H1 (cell line): ENCODE results near the gene MCM9. TPM values are rescaled to one million over a fixed set of nuclear protein-coding genes. Genes with fewer than 3 reads are reported as not detected.

Source experiments
- CTCF ChIA-PET: fragments of 300-600 bp; sonication (Branson Sonifier 250); formaldehyde crosslinking; loops from one replicate; lab custom pipeline; 2021; ENCODE audit not compliant: partially characterized antibody; lab: Charles Lee
- POLR2A ChIA-PET: fragments of 300-600 bp; sonication (Branson Sonifier 250); formaldehyde crosslinking; loops from one replicate; lab custom pipeline; 2021; ENCODE audit warnings: inconsistent platforms; ENCODE audit not compliant: partially characterized antibody; lab: Charles Lee
- DNase-seq, 2 experiments: peaks; one replicate each; pipeline versions ENCODE4 v3.0.0 to v3.0.0-alpha.2; 2010 to 2022; ENCODE audit warnings: low spot score in 2 of 2, low read depth in 1 of 2, mixed read lengths in 1 of 2
- FAIRE-seq: peaks from 2 replicates; lab custom pipeline; 2011; peaks lifted over from hg19 to GRCh38; lab: Jason Lieb, UNC
- H2AFZ ChIP-seq: 2 replicates; pipeline ENCODE4 v1.8.1; 2012; ENCODE audit warnings: low read length, inconsistent platforms
- H2AK5ac ChIP-seq: 2 replicates; pipeline ENCODE4 v1.6.1; 2013; ENCODE audit warnings: low read depth, low read length
- H2BK120ac ChIP-seq: replicated peaks from 2 replicates; pipeline ENCODE3; 2013; ENCODE audit warnings: low read depth, low read length, inconsistent platforms
- H2BK12ac ChIP-seq: 2 replicates; pipeline ENCODE4 v1.6.1; 2013; ENCODE audit warnings: low read depth, low read length
- H2BK15ac ChIP-seq: 2 replicates; pipeline ENCODE4 v1.6.1; 2013; ENCODE audit warnings: low read length
- H2BK20ac ChIP-seq: 2 replicates; pipeline ENCODE4 v1.6.1; 2013; ENCODE audit warnings: low read length
- H2BK5ac ChIP-seq: 2 replicates; pipeline ENCODE4 v1.6.1; 2013; ENCODE audit warnings: low read depth, low read length
- H3K14ac ChIP-seq: 2 replicates; pipeline ENCODE4 v1.6.1; 2013; ENCODE audit warnings: inconsistent platforms; ENCODE audit not compliant: insufficient read length
- H3K18ac ChIP-seq: 2 replicates; pipeline ENCODE4 v1.6.1; 2013; ENCODE audit warnings: low read length; ENCODE audit errors: extremely low read depth
- H3K23ac ChIP-seq: 2 replicates; pipeline ENCODE4 v1.6.1; 2013; ENCODE audit warnings: inconsistent platforms; ENCODE audit not compliant: insufficient read length
- H3K23me2 ChIP-seq: 2 replicates; pipeline ENCODE4 v1.6.1; 2013; ENCODE audit warnings: low read depth, low read length
- H3K27ac ChIP-seq: 2 replicates; pipeline ENCODE4 v1.6.1; 2011; ENCODE audit warnings: low read depth, low read length, inconsistent platforms
- H3K27me3 ChIP-seq, 4 experiments: replicated peaks in 1 of 4; 1 replicate in 1 of 4; 2 replicates in 3 of 4; pipeline versions ENCODE4 v1.6.1 to v1.8.1; 2011 to 2013; ENCODE audit warnings: low read length in 3 of 4, mild to moderate bottlenecking in 3 of 4, inconsistent platforms in 2 of 4, mixed read lengths in 2 of 4, moderate library complexity in 1 of 4; ENCODE audit not compliant: control insufficient read depth in 3 of 4, insufficient read depth in 3 of 4; ENCODE audit errors: extremely low read depth in 1 of 4
- H3K36me3 ChIP-seq, 4 experiments: 2 replicates each; pipeline versions ENCODE4 v1.6.1 to v1.8.1; 2011 to 2013; ENCODE audit warnings: mild to moderate bottlenecking in 4 of 4, low read length in 3 of 4, moderate library complexity in 2 of 4, control low read depth in 1 of 4, inconsistent platforms in 1 of 4; ENCODE audit not compliant: insufficient read depth in 4 of 4, control insufficient read depth in 2 of 4
- H3K4ac ChIP-seq: replicated peaks from 2 replicates; pipeline ENCODE3; 2013; ENCODE audit warnings: low read length, low read depth, mixed read lengths, inconsistent platforms; ENCODE audit not compliant: insufficient read length
- H3K4me1 ChIP-seq, 4 experiments: replicated peaks in 1 of 4; 1 replicate in 1 of 4; 2 replicates in 3 of 4; pipeline versions ENCODE4 v1.6.1 to v1.8.1; 2011 to 2013; ENCODE audit warnings: low read length in 3 of 4, inconsistent platforms in 2 of 4, mixed read lengths in 1 of 4; ENCODE audit not compliant: insufficient read depth in 4 of 4, control insufficient read depth in 3 of 4
- H3K4me2 ChIP-seq, 2 experiments: 2 replicates each; pipeline versions ENCODE4 v1.6.1 to v1.8.1; 2011 to 2013; ENCODE audit warnings: low read depth in 2 of 2, low read length in 2 of 2, control low read depth in 1 of 2, inconsistent platforms in 1 of 2, mild to moderate bottlenecking in 1 of 2; ENCODE audit not compliant: insufficient read depth in 1 of 2
- H3K4me3 ChIP-seq, 4 experiments: fragments of 200-600, 300-600 bp in 1 of 4; sonication (generic), shearing (Covaris generic), sonication (Bioruptor Twin) in 1 of 4; 2 replicates each; pipeline versions ENCODE4 v1.5.1 to v1.8.1; 2011 to 2016; ENCODE audit warnings: low read length in 4 of 4, low read depth in 3 of 4, control low read depth in 2 of 4, inconsistent platforms in 2 of 4, mild to moderate bottlenecking in 2 of 4, mixed read lengths in 1 of 4, moderate library complexity in 1 of 4; ENCODE audit not compliant: insufficient read depth in 2 of 4; ENCODE audit errors: extremely low read depth in 1 of 4
- H3K56ac ChIP-seq: replicated peaks from 2 replicates; pipeline ENCODE3; 2013; ENCODE audit warnings: low read depth, mild to moderate bottlenecking, mixed read lengths, low read length, inconsistent platforms; ENCODE audit not compliant: insufficient read length
- H3K79me1 ChIP-seq: 2 replicates; pipeline ENCODE4 v1.6.1; 2013; ENCODE audit warnings: low read depth, low read length, control low read depth
- H3K79me2 ChIP-seq, 2 experiments: 2 replicates each; pipeline versions ENCODE4 v1.6.1 to v1.8.1; 2012 to 2013; ENCODE audit warnings: low read length in 2 of 2, mild to moderate bottlenecking in 2 of 2, inconsistent platforms in 1 of 2; ENCODE audit not compliant: insufficient read depth in 2 of 2, control insufficient read depth in 1 of 2
- H3K9ac ChIP-seq, 4 experiments: replicated peaks in 1 of 4; 1 replicate in 1 of 4; 2 replicates in 3 of 4; pipeline versions ENCODE4 v1.6.1 to v1.8.1; 2011 to 2013; ENCODE audit warnings: low read depth in 3 of 4, low read length in 3 of 4, control low read depth in 2 of 4, mild to moderate bottlenecking in 2 of 4, moderate library complexity in 2 of 4, inconsistent platforms in 1 of 4; ENCODE audit errors: extremely low read depth in 1 of 4
- H3K9me3 ChIP-seq, 2 experiments: 2 replicates each; pipeline versions ENCODE4 v1.6.1 to v1.8.1; 2012 to 2013; ENCODE audit warnings: mild to moderate bottlenecking in 2 of 2, moderate library complexity in 2 of 2, control low read depth in 1 of 2, inconsistent platforms in 1 of 2, low read depth in 1 of 2, low read length in 1 of 2, mixed read lengths in 1 of 2; ENCODE audit not compliant: insufficient read depth in 2 of 2
- H4K20me1 ChIP-seq, 2 experiments: replicated peaks in 1 of 2; 2 replicates each; pipeline versions ENCODE3 to v1.8.1; 2011 to 2013; ENCODE audit warnings: inconsistent platforms in 2 of 2, low read length in 2 of 2, mild to moderate bottlenecking in 1 of 2; ENCODE audit not compliant: insufficient read depth in 2 of 2, control insufficient read depth in 1 of 2
- H4K5ac ChIP-seq: 2 replicates; pipeline ENCODE4 v1.6.1; 2013; ENCODE audit warnings: low read length, low read depth, mixed read lengths, inconsistent platforms; ENCODE audit not compliant: insufficient read length
- H4K8ac ChIP-seq: 2 replicates; pipeline ENCODE4 v1.8.0; 2013; ENCODE audit warnings: mild to moderate bottlenecking, moderate library complexity, low read length, inconsistent platforms; ENCODE audit not compliant: insufficient read depth; ENCODE audit errors: extremely low read depth
- H4K91ac ChIP-seq: replicated peaks from 2 replicates; pipeline ENCODE3; 2013; ENCODE audit warnings: low read length, mixed read lengths, inconsistent platforms; ENCODE audit not compliant: insufficient read length
- CBX5 ChIP-seq: fragments of 300-800, 300-1000 bp; sonication (generic); IDR thresholded peaks from 2 replicates; pipeline ENCODE4 v1.7.1; 2016; ENCODE audit warnings: antibody characterized with exemption, low read length, low read depth
- CBX8 ChIP-seq: fragments of 300-800, 300-1000 bp; sonication (generic); IDR thresholded peaks from 2 replicates; pipeline ENCODE4 v1.7.1; 2016; ENCODE audit warnings: low read depth, low read length, borderline replicate concordance
- EZH2 ChIP-seq: fragments of 200-600 bp; sonication (generic); IDR thresholded peaks from 2 replicates; pipeline ENCODE4 v1.7.1; 2012; ENCODE audit warnings: low read depth, mild to moderate bottlenecking, moderate library complexity, low read length, inconsistent platforms; ENCODE audit not compliant: severe bottlenecking
- FOSL1 ChIP-seq: IDR thresholded peaks from 2 replicates; pipeline ENCODE4 v1.6.1; 2011; ENCODE audit warnings: mild to moderate bottlenecking, low read depth, low read length, moderate library complexity; ENCODE audit not compliant: insufficient read depth
- PHF8 ChIP-seq: fragments of 200-600 bp; sonication (generic); conservative IDR thresholded peaks from 2 replicates; pipeline ENCODE4 v1.7.1; 2012; ENCODE audit warnings: low read depth, mild to moderate bottlenecking, inconsistent platforms, low read length, moderate library complexity
- RNF2 ChIP-seq: fragments of 200-900, 300-1000 bp; sonication (generic); IDR thresholded peaks from 2 replicates; pipeline ENCODE4 v1.7.1; 2016; ENCODE audit warnings: borderline replicate concordance, low read depth, mild to moderate bottlenecking, antibody characterized with exemption, low read length; ENCODE audit not compliant: poor library complexity, severe bottlenecking; ENCODE audit errors: missing control alignments
- SIRT6 ChIP-seq: IDR thresholded peaks from one replicate; pipeline ENCODE4 v1.7.1; 2012; ENCODE audit warnings: low read length, inconsistent platforms
- TAF1 ChIP-seq: IDR thresholded peaks from 2 replicates; pipeline ENCODE4 v1.6.1; 2011; ENCODE audit warnings: mild to moderate bottlenecking, low read depth, low read length
- TCF12 ChIP-seq: IDR thresholded peaks from 2 replicates; pipeline ENCODE4 v1.6.1; 2011; ENCODE audit warnings: low read depth, mild to moderate bottlenecking, low read length
- WGBS, 2 experiments: shearing (Covaris generic) in 1 of 2; methylation state at CpG; one replicate each; pipeline versions ENCODE4 v1.1.6 to v1.1.7; 2013 to 2015; ENCODE audit warnings: low lambda C conversion rate in 2 of 2, mixed read lengths in 2 of 2, inconsistent platforms in 1 of 2, low coverage in 1 of 2, missing lambda C conversion rate in 1 of 2; ENCODE audit not compliant: insufficient replicate concordance in 2 of 2, insufficient coverage in 1 of 2, insufficient read length in 1 of 2; ENCODE audit errors: extremely low coverage in 1 of 2, missing lambda C conversion rate in 1 of 2; 5-methylcytosine and 5-hydroxymethylcytosine counted together
- polyA plus RNA-seq, 7 experiments: library from polyadenylated mRNA; depleted of rRNA in 3 of 7; stranded (reverse) in 5 of 7; unstranded in 2 of 7; fragments of >200 nt in 5 of 7; fragments of 200-250 nt in 2 of 7; gene quantifications; 1 replicate in 5 of 7; 2 replicates in 1 of 7; 4 replicates in 1 of 7; pipeline versions ENCODE4 v1.2.1 to v1.2.3, GENCODE V29; 2011 to 2013; ENCODE audit warnings: missing spikeins in 2 of 7, mixed read lengths in 2 of 7
- total RNA-seq: library from RNA; stranded (reverse); fragmentation: NEBNext Ultra II Directional; extraction: Animal tissue kit (Norgen Biotek cat#: 25700); gene quantifications from 2 replicates; pipeline ENCODE4 v1.2.1, GENCODE V29; 2021
- TF ChIP-seq, protein P1 (sequence below): IDR thresholded peaks from 2 replicates; pipeline ENCODE4 v1.6.1; 2012; ENCODE audit warnings: inconsistent platforms
- TF ChIP-seq, protein P2 (sequence below): IDR thresholded peaks from 2 replicates; pipeline ENCODE4 v1.6.1; 2012; ENCODE audit warnings: low read length, inconsistent platforms

Gene MCM9
- total and polyA plus RNA-seq, 2 of the 8 experiments (the other 6 are each of a cell fraction or from before 2014, with no cell fraction given), result 3.7 to 11.4 TPM

DNA sequence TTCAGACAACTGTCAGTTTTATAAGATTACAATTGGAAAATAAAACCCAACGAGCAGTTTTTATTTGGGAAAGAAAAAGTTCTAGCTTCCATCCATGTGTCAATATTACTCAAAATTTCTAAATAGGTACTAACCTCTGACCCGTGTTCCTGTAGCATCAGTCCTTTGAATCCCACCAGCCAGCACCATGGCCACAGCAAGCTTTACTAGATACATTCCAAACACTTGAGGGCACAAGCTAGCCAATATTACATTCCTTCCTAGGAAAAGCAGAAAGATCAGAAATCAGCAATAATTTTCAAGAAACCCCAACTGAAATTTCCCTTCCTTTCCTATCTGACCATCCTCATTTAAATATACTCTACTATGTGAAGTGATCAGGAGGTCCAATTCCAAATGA is 21.8 kb downstream of the MCM9 start:
- no peak for FAIRE-seq
- TF ChIP-seq PHF8 (no peak), FOSL1 (no peak), CBX8 (no peak), SIRT6 (no peak), TAF1 (no peak), CBX5 (no peak), RNF2 (no peak), EZH2 (no peak), TCF12 (no peak)
- TF ChIP-seq, protein P1, sequence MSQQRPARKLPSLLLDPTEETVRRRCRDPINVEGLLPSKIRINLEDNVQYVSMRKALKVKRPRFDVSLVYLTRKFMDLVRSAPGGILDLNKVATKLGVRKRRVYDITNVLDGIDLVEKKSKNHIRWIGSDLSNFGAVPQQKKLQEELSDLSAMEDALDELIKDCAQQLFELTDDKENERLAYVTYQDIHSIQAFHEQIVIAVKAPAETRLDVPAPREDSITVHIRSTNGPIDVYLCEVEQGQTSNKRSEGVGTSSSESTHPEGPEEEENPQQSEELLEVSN, result no peak
- TF ChIP-seq, protein P2, sequence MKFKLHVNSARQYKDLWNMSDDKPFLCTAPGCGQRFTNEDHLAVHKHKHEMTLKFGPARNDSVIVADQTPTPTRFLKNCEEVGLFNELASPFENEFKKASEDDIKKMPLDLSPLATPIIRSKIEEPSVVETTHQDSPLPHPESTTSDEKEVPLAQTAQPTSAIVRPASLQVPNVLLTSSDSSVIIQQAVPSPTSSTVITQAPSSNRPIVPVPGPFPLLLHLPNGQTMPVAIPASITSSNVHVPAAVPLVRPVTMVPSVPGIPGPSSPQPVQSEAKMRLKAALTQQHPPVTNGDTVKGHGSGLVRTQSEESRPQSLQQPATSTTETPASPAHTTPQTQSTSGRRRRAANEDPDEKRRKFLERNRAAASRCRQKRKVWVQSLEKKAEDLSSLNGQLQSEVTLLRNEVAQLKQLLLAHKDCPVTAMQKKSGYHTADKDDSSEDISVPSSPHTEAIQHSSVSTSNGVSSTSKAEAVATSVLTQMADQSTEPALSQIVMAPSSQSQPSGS, result no peak

More for the DNA sequence above, 21.8 kb downstream of the MCM9 start:
- no peaks in the 10 kb centered on the region for H3K23me2 ChIP-seq
- DNase-seq, result no peak
- H2BK120ac ChIP-seq, result no peak overlapping the region
- no peaks in the 10 kb centered on the region for H3K9me3 ChIP-seq
- H2BK5ac ChIP-seq, result no peak overlapping the region
- no peak overlapping the region for H3K56ac ChIP-seq
- H2AFZ ChIP-seq, result no peak overlapping the region
- H4K5ac ChIP-seq, result no peak overlapping the region
- H3K9ac ChIP-seq, result no peak overlapping the region
- H3K14ac ChIP-seq, result no peak overlapping the region
- H2BK12ac ChIP-seq, result no peak overlapping the region
- H3K23ac ChIP-seq, result no peak overlapping the region
- ChIA-PET CTCF (interaction anchor here (0.8 to 1.7 kb wide), 5 partner anchors 9 to 197 kb away, joined by 3 to 7 read pairs (median 5); no protein-coding TSS in a partner anchor), POLR2A (interaction anchor here (1.2 to 1.8 kb wide), 4 partner anchors 8 to 18 kb away, joined by 3 to 5 read pairs (median 4); no protein-coding TSS in a partner anchor)
- H4K8ac ChIP-seq, result no peak overlapping the region
- no peak overlapping the region for H3K4me2 ChIP-seq
- no peaks in the 10 kb centered on the region for H3K79me2 ChIP-seq
- no peaks in the 10 kb centered on the region for H3K4me1 ChIP-seq
- H4K91ac ChIP-seq, result no peak overlapping the region
- WGBS, 2 experiments, result 89% methylated on average over 2 of the region's 2 CpGs; no CpG with 5 or more reads in 1 of the 2 experiments
- H2BK15ac ChIP-seq, result no peak overlapping the region
- H3K4ac ChIP-seq, result no peak overlapping the region
- peaks cover 5 to 64% (median 30%) of the 10 kb centered on the region in 4 experiments; a peak in 7 of 8 replicates for H3K36me3 ChIP-seq
- no peaks in the 10 kb centered on the region for H3K79me1 ChIP-seq
- no peak overlapping the region for H2BK20ac ChIP-seq
- no peaks in the 10 kb centered on the region for H3K27me3 ChIP-seq
- no peak overlapping the region for H3K4me3 ChIP-seq
- peaks cover 0 to 7% of the 10 kb centered on the region in 2 experiments for H4K20me1 ChIP-seq
- H2AK5ac ChIP-seq, result no peak overlapping the region
- H3K18ac ChIP-seq, result no peak overlapping the region
- H3K27ac ChIP-seq, result no peak overlapping the region
